Measurements from ENCODE around the gene TSPO2. TPM values are rescaled to one million over a fixed set of nuclear protein-coding genes. Genes with fewer than 3 reads are reported as not detected.

Gene TSPO2
- total RNA-seq, 1 experiment from 2014 or later = not detected

- no peak for DNase-seq (ENCODE audit: low spot score)
- peak overlapping the region; percentile 100 for H3K27ac ChIP-seq (ENCODE audit: low read depth, low read length, poor library complexity, severe bottlenecking)
- peak overlapping the region; percentile 91 for H3K4me3 ChIP-seq (ENCODE audit: low read depth, low read length, poor library complexity, severe bottlenecking)
- H3K36me3 ChIP-seq (ENCODE audit: insufficient read depth, low read length, poor library complexity, severe bottlenecking) = peaks cover 4% of the 10 kb centered on the region
- H3K4me1 ChIP-seq (ENCODE audit: insufficient read depth, low read length, poor library complexity, severe bottlenecking) = peaks cover 28% of the 10 kb centered on the region
- H3K27me3 ChIP-seq (replicated peaks; ENCODE audit: insufficient read depth, low read depth, low read length, poor library complexity) = no peaks in the 10 kb centered on the region
- POLR2A ChIA-PET (ENCODE audit: low non-redundant PET) = no interaction called here
- intact Hi-C loops (cut with micrococcal nuclease; ENCODE audit: unreplicated experiment) = loop anchor here (5.0 kb wide), 1 partner anchor 246 kb away; no protein-coding TSS in a partner anchor
- no peak for TF ChIP-seq EZH2 (IDR thresholded peaks at IDR 0.05; ENCODE audit: borderline replicate concordance, low read depth, low read length, poor library complexity, severe bottlenecking)
- H3K9me3 ChIP-seq (ENCODE audit: low read depth, low read length, poor library complexity, severe bottlenecking) = no peaks in the 10 kb centered on the region
- CTCF ChIA-PET = no interaction called here
- BruUV-seq (replicated peaks) = TSS peak; percentile 54
Observed at GRCh38 chr6:41071501-41071922, 29.2 kb downstream of the TSPO2 start.

- Histone ChIP-seq H3K36me3 (ENCODE audit: insufficient read depth, low read length, poor library complexity, severe bottlenecking) (peaks cover 2% of the 10 kb centered on the region), H3K27ac (ENCODE audit: low read depth, low read length, poor library complexity, severe bottlenecking) (peak within 1 kb of the TSS; percentile 100), H3K27me3 (replicated peaks; ENCODE audit: insufficient read depth, low read depth, low read length, poor library complexity) (no peaks in the 10 kb centered on the region), H3K4me1 (ENCODE audit: insufficient read depth, low read length, poor library complexity, severe bottlenecking) (peaks cover 28% of the 10 kb centered on the region), H3K4me3 (ENCODE audit: low read depth, low read length, poor library complexity, severe bottlenecking) (peak within 1 kb of the TSS; percentile 91), H3K9me3 (ENCODE audit: low read depth, low read length, poor library complexity, severe bottlenecking) (no peaks in the 10 kb centered on the region)
- no TSS peak for BruUV-seq (replicated peaks)
- CTCF ChIA-PET = interaction anchor here (1.0 kb wide), 1 partner anchor 247 kb away, joined by 4 read pairs; no protein-coding TSS in a partner anchor
- intact Hi-C loops (cut with micrococcal nuclease; ENCODE audit: unreplicated experiment) = loop anchor here (5.0 kb wide), 1 partner anchor 245 kb away; no protein-coding TSS in a partner anchor
- TF ChIP-seq CTCF (conservative IDR thresholded peaks at IDR 0.05; ENCODE audit: low read depth, low read length) (no peak), EZH2 (IDR thresholded peaks at IDR 0.05; ENCODE audit: borderline replicate concordance, low read depth, low read length, poor library complexity, severe bottlenecking) (no peak)
- POLR2A ChIA-PET (ENCODE audit: low non-redundant PET) = interaction anchor here (0.8 kb wide), 1 partner anchor 17 kb away, joined by 4 read pairs; no protein-coding TSS in a partner anchor
- DNase-seq (ENCODE audit: low spot score) = peak; percentile 90
Observed at GRCh38 chr6:41071923-41072835, 29.9 kb downstream of the TSPO2 start, which contains the start of gene OARD1. Gene OARD1 (minus strand): TSS chr6:41072356. CDS start chr6:41071634, 722 bp downstream.

GRCh38 chr6:41072836-41073202 is 30.6 kb downstream of the TSPO2 start, which contains the start of gene NFYA:
Gene NFYA (plus strand): TSS chr6:41072974. CDS start chr6:41079090, 6,116 bp downstream.
- Histone ChIP-seq H3K9me3 (ENCODE audit: low read depth, low read length, poor library complexity, severe bottlenecking) (no peaks in the 10 kb centered on the region), H3K36me3 (ENCODE audit: insufficient read depth, low read length, poor library complexity, severe bottlenecking) (no peaks in the 10 kb centered on the region), H3K4me1 (ENCODE audit: insufficient read depth, low read length, poor library complexity, severe bottlenecking) (peaks cover 28% of the 10 kb centered on the region), H3K27me3 (replicated peaks; ENCODE audit: insufficient read depth, low read depth, low read length, poor library complexity) (no peaks in the 10 kb centered on the region), H3K4me3 (ENCODE audit: low read depth, low read length, poor library complexity, severe bottlenecking) (peak within 1 kb of the TSS; percentile 91), H3K27ac (ENCODE audit: low read depth, low read length, poor library complexity, severe bottlenecking) (peak within 1 kb of the TSS; percentile 100)
- intact Hi-C loops (cut with micrococcal nuclease; ENCODE audit: unreplicated experiment) = loop anchor here (5.0 kb wide), 1 partner anchor 244 kb away; no protein-coding TSS in a partner anchor
- POLR2A ChIA-PET (ENCODE audit: low non-redundant PET) = interaction anchor here (0.8 kb wide), 1 partner anchor 16 kb away, joined by 4 read pairs; no protein-coding TSS in a partner anchor
- DNase-seq (ENCODE audit: low spot score) = peak; percentile 99
- TF ChIP-seq EZH2 (IDR thresholded peaks at IDR 0.05; ENCODE audit: borderline replicate concordance, low read depth, low read length, poor library complexity, severe bottlenecking) (no peak), CTCF (conservative IDR thresholded peaks at IDR 0.05; ENCODE audit: low read depth, low read length) (no peak)
- no TSS peak for BruUV-seq (replicated peaks)
- CTCF ChIA-PET = interaction anchor here (1.0 kb wide), 1 partner anchor 247 kb away, joined by 4 read pairs; no protein-coding TSS in a partner anchor
